OCI-LY1 (cell line): Measurements from ENCODE around the gene HNRNPLL.
A peak's percentile ranks its signal among the peaks of the same experiment; 100 is the strongest.

Source experiments
- H2AFZ ChIP-seq: fragments of 200-600 bp; sonication (generic), shearing (Covaris generic); 2 replicates; pipeline ENCODE4 v1.6.0; 2014; ENCODE audit warnings: antibody characterized with exemption, mild to moderate bottlenecking, low read length
- H3F3A ChIP-seq: fragments of 200-600 bp; sonication (generic), shearing (Covaris generic); 2 replicates; pipeline ENCODE4 v1.6.0; 2014; ENCODE audit warnings: mild to moderate bottlenecking, antibody characterized with exemption, low read length, moderate library complexity; ENCODE audit not compliant: insufficient read depth
- H3K27ac ChIP-seq: fragments of 200-600 bp; sonication (generic); 2 replicates; pipeline ENCODE4 v1.5.1; 2014; ENCODE audit warnings: low read length, mixed run types, mild to moderate bottlenecking, low read depth; ENCODE audit not compliant: poor library complexity, severe bottlenecking
- H3K27me3 ChIP-seq: fragments of 200-600 bp; sonication (generic); 2 replicates; pipeline ENCODE4 v1.6.0; 2014; ENCODE audit warnings: antibody characterized with exemption, mild to moderate bottlenecking, low read length, moderate library complexity; ENCODE audit not compliant: insufficient read depth
- H3K36me3 ChIP-seq: fragments of 200-600 bp; sonication (generic); 2 replicates; pipeline ENCODE4 v1.6.1; 2014; ENCODE audit warnings: mild to moderate bottlenecking, antibody characterized with exemption, low read length, moderate library complexity, mixed read lengths; ENCODE audit not compliant: insufficient read depth
- H3K4me1 ChIP-seq: fragments of 200-600 bp; sonication (generic); 2 replicates; pipeline ENCODE4 v1.5.1; 2014; ENCODE audit warnings: mild to moderate bottlenecking, low read length, moderate library complexity; ENCODE audit not compliant: insufficient read depth, severe bottlenecking
- H3K4me2 ChIP-seq: fragments of 200-600 bp; sonication (generic), shearing (Covaris generic); 2 replicates; pipeline ENCODE4 v1.6.1; 2014; ENCODE audit warnings: low read length
- H3K4me3 ChIP-seq: fragments of 200-600 bp; sonication (generic); 2 replicates; pipeline ENCODE4 v1.5.1; 2014; ENCODE audit warnings: low read length, low read depth, mild to moderate bottlenecking, mixed read lengths; ENCODE audit not compliant: poor library complexity, severe bottlenecking
- H3K79me2 ChIP-seq: fragments of 200-600 bp; shearing (Covaris generic); 2 replicates; pipeline ENCODE4 v1.6.1; 2016; ENCODE audit warnings: mixed run types, low read length, mixed read lengths; ENCODE audit not compliant: insufficient read depth
- H3K9ac ChIP-seq: fragments of 200-600 bp; sonication (generic), shearing (Covaris generic); 2 replicates; pipeline ENCODE4 v1.6.1; 2014; ENCODE audit warnings: mild to moderate bottlenecking, low read length, mixed read lengths
- H3K9me2 ChIP-seq: fragments of 200-600 bp; sonication (generic), shearing (Covaris generic); 2 replicates; pipeline ENCODE4 v1.6.1; 2014; ENCODE audit warnings: low read depth, mild to moderate bottlenecking, low read length, mixed read lengths
- H3K9me3 ChIP-seq: fragments of 200-600 bp; shearing (Covaris generic); 2 replicates; pipeline ENCODE4 v1.6.1; 2014; ENCODE audit warnings: low read length, mixed read lengths
- H4K20me1 ChIP-seq: fragments of 200-600 bp; sonication (generic), shearing (Covaris generic); 2 replicates; pipeline ENCODE4 v1.6.0; 2016; ENCODE audit warnings: mild to moderate bottlenecking, low read length; ENCODE audit not compliant: insufficient read depth
- CTCF ChIP-seq: fragments of 200-600 bp; sonication (generic), shearing (Covaris generic); IDR thresholded peaks from 2 replicates; pipeline ENCODE4 v1.5.1; 2017; ENCODE audit warnings: mild to moderate bottlenecking, antibody characterized with exemption, low read length, moderate library complexity, mixed read lengths
- EZH2 ChIP-seq: fragments of 200-600 bp; sonication (generic), shearing (Covaris generic); IDR thresholded peaks from 2 replicates; pipeline ENCODE4 v1.8.0; 2017; ENCODE audit warnings: borderline replicate concordance, mixed run types, mild to moderate bottlenecking, antibody characterized with exemption, low read length, moderate library complexity, mixed read lengths

HNRNPLL gene

GRCh38 chr2:38535744-38536506, 66.8 kb downstream of the HNRNPLL start:
- H4K20me1 ChIP-seq, result no peaks in the 10 kb centered on the region
- peak overlapping the region; percentile 62 for H3K4me2 ChIP-seq
- no peaks in the 10 kb centered on the region for H3K9me3 ChIP-seq
- H3K9me2 ChIP-seq, result no peaks in the 10 kb centered on the region
- no peak for TF ChIP-seq EZH2
- peak; percentile 85 for TF ChIP-seq CTCF
- H3K9ac ChIP-seq, result peak overlapping the region; percentile 23; the same call in 1 of the 2 replicates
- no peaks in the 10 kb centered on the region; the same call in 1 of the 2 replicates for H3F3A ChIP-seq
- peaks cover 29% of the 10 kb centered on the region for H3K4me1 ChIP-seq
- peak overlapping the region; percentile 8; the same call in 1 of the 2 replicates for H2AFZ ChIP-seq
- no peaks in the 10 kb centered on the region for H3K27me3 ChIP-seq
- H3K4me3 ChIP-seq, result peak overlapping the region; percentile 47
- no peak overlapping the region for H3K27ac ChIP-seq
- no peaks in the 10 kb centered on the region for H3K36me3 ChIP-seq
- H3K79me2 ChIP-seq, result no peaks in the 10 kb centered on the region

GRCh38 chr2:38535404-38535743, 67.4 kb downstream of the HNRNPLL start:
- Histone ChIP-seq H3K4me3 (no peak overlapping the region), H3K9me3 (no peaks in the 10 kb centered on the region), H4K20me1 (no peaks in the 10 kb centered on the region), H3K27ac (no peak overlapping the region), H3K36me3 (no peaks in the 10 kb centered on the region), H3K4me1 (peaks cover 29% of the 10 kb centered on the region), H3K79me2 (no peaks in the 10 kb centered on the region), H3K27me3 (no peaks in the 10 kb centered on the region), H3K9me2 (no peaks in the 10 kb centered on the region), H3K4me2 (no peak overlapping the region), H3K9ac (no peak overlapping the region), H2AFZ (no peak overlapping the region), H3F3A (no peaks in the 10 kb centered on the region; the same call in 1 of the 2 replicates)
- TF ChIP-seq CTCF (no peak), EZH2 (no peak)

- Histone ChIP-seq H3K27me3 (no peaks in the 10 kb centered on the region), H3K27ac (no peak overlapping the region), H3K9me3 (no peaks in the 10 kb centered on the region), H3K9ac (no peak overlapping the region), H3K9me2 (no peaks in the 10 kb centered on the region), H3K79me2 (no peaks in the 10 kb centered on the region), H2AFZ (no peak overlapping the region), H3K4me1 (peaks cover 29% of the 10 kb centered on the region), H4K20me1 (no peaks in the 10 kb centered on the region), H3K4me2 (no peak overlapping the region), H3K36me3 (no peaks in the 10 kb centered on the region), H3F3A (no peaks in the 10 kb centered on the region; the same call in 1 of the 2 replicates), H3K4me3 (no peak overlapping the region)
- TF ChIP-seq CTCF, result no peak
- TF ChIP-seq EZH2, result no peak
These were observed 67.9 kb downstream of the HNRNPLL start for GRCh38 chr2:38534746-38535403.
